Hepatocyte (in vitro differentiated cells): Measurements from ENCODE around the gene PPIF.

Source experiments
- EZH2 ChIP-seq: fragments of 200-600 bp; sonication (generic); IDR thresholded peaks from 2 replicates; pipeline ENCODE4 v1.6.1; 2016; ENCODE audit warnings: antibody characterized with exemption, mild to moderate bottlenecking, borderline replicate concordance
- TF ChIP-seq, protein P1 (sequence below): fragments of 200-600 bp; sonication (generic); IDR thresholded peaks from 2 replicates; pipeline ENCODE4 v1.5.1; 2016; ENCODE audit warnings: antibody characterized with exemption, mild to moderate bottlenecking; ENCODE audit not compliant: poor library complexity

DNA sequence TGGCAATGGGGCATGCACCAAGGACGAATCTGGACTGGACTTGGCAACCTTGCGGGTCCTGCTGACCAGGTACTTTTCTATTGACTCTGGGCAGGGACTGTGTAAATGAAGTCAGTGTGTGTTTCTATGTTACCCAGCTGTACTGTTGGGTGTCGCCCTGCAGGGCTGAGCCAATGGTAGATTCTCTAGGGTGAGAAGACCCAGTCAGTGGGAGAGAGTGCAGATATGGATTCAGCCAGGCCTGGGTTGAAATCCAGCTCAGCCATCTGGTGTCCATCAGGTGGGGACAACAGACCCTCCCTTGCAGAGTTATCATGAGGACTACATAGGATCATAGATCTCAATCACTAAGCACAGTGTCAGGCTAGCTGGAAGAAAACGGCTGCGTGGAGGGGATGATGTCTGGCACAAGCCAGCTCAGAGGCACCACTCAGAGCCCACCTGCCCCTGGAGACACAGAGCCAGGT, 4.9 kb upstream of the PPIF start:
- TF ChIP-seq, protein P1, sequence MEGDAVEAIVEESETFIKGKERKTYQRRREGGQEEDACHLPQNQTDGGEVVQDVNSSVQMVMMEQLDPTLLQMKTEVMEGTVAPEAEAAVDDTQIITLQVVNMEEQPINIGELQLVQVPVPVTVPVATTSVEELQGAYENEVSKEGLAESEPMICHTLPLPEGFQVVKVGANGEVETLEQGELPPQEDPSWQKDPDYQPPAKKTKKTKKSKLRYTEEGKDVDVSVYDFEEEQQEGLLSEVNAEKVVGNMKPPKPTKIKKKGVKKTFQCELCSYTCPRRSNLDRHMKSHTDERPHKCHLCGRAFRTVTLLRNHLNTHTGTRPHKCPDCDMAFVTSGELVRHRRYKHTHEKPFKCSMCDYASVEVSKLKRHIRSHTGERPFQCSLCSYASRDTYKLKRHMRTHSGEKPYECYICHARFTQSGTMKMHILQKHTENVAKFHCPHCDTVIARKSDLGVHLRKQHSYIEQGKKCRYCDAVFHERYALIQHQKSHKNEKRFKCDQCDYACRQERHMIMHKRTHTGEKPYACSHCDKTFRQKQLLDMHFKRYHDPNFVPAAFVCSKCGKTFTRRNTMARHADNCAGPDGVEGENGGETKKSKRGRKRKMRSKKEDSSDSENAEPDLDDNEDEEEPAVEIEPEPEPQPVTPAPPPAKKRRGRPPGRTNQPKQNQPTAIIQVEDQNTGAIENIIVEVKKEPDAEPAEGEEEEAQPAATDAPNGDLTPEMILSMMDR = no peak
- TF ChIP-seq EZH2 = no peak
